ENCODE results near the gene NAXD. TPM values are rescaled to one million over a fixed set of nuclear protein-coding genes. Genes with fewer than 3 reads are reported as not detected.

NAXD gene
- total RNA-seq, 1 experiment from 2014 or later: 32.1 TPM

DNA sequence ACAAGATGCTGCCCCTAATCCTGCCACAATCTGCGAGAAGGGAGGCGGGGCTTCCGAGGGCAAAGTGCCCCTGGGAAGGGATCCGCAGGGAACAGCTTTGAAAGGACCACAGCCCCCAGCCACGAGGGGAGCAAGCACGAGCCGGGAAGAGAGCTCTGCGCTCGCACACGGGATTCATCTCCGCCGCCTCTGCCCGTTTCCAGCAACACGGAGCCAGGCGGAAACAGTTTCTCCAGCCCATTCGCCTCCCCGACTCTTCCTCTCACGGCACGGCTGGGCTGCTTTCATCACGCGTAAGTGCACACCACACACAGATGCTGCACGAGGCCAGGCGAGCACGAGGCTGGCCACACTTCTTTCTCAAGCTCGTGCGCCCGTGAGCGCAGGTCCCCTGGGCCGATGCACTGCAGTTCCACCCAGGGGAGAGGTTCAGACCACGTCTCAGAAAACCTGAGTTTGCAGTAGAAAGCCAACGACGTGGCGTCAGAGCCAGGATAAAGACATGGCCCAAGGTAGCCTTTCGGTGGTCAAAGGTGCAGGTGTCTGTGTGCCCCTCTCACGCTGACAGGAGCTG lies 33.6 kb downstream of the NAXD start:
- peaks cover 0 to 8% of the 10 kb centered on the region in 2 experiments; a peak in 2 of 4 replicates for H3K36me3 ChIP-seq (ENCODE audit: control insufficient read depth in 1 of 2, insufficient read depth in 2 of 2, low read length in 2 of 2)
- CTCF ChIA-PET: no interaction called here
- no peaks in the 10 kb centered on the region for H3K27me3 ChIP-seq (ENCODE audit: insufficient read depth, low read length)
- no peak overlapping the region for H3K4me3 ChIP-seq (replicated peaks in 1 of 2; ENCODE audit: low read depth in 1 of 2, low read length in 2 of 2)
- no peak overlapping the region for H3K4me2 ChIP-seq (ENCODE audit: low read length)
- TF ChIP-seq, protein P1, sequence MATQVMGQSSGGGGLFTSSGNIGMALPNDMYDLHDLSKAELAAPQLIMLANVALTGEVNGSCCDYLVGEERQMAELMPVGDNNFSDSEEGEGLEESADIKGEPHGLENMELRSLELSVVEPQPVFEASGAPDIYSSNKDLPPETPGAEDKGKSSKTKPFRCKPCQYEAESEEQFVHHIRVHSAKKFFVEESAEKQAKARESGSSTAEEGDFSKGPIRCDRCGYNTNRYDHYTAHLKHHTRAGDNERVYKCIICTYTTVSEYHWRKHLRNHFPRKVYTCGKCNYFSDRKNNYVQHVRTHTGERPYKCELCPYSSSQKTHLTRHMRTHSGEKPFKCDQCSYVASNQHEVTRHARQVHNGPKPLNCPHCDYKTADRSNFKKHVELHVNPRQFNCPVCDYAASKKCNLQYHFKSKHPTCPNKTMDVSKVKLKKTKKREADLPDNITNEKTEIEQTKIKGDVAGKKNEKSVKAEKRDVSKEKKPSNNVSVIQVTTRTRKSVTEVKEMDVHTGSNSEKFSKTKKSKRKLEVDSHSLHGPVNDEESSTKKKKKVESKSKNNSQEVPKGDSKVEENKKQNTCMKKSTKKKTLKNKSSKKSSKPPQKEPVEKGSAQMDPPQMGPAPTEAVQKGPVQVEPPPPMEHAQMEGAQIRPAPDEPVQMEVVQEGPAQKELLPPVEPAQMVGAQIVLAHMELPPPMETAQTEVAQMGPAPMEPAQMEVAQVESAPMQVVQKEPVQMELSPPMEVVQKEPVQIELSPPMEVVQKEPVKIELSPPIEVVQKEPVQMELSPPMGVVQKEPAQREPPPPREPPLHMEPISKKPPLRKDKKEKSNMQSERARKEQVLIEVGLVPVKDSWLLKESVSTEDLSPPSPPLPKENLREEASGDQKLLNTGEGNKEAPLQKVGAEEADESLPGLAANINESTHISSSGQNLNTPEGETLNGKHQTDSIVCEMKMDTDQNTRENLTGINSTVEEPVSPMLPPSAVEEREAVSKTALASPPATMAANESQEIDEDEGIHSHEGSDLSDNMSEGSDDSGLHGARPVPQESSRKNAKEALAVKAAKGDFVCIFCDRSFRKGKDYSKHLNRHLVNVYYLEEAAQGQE (IDR thresholded peaks at IDR 0.05; ENCODE audit: low read depth): no peak
- TF ChIP-seq SP1 (IDR thresholded peaks at IDR 0.05; ENCODE audit: low read depth): no peak
- no peak for TF ChIP-seq EGR1 (IDR thresholded peaks at IDR 0.05; ENCODE audit: low read depth)
- no peak for TF ChIP-seq SIN3A (IDR thresholded peaks at IDR 0.05; ENCODE audit: low read depth)
- no peak for TF ChIP-seq SRF (IDR thresholded peaks at IDR 0.05; ENCODE audit: low read depth)
- TF ChIP-seq ZNF274 (IDR thresholded peaks at IDR 0.05; ENCODE audit: low read depth, low read length): no peak
- TF ChIP-seq, protein P2, sequence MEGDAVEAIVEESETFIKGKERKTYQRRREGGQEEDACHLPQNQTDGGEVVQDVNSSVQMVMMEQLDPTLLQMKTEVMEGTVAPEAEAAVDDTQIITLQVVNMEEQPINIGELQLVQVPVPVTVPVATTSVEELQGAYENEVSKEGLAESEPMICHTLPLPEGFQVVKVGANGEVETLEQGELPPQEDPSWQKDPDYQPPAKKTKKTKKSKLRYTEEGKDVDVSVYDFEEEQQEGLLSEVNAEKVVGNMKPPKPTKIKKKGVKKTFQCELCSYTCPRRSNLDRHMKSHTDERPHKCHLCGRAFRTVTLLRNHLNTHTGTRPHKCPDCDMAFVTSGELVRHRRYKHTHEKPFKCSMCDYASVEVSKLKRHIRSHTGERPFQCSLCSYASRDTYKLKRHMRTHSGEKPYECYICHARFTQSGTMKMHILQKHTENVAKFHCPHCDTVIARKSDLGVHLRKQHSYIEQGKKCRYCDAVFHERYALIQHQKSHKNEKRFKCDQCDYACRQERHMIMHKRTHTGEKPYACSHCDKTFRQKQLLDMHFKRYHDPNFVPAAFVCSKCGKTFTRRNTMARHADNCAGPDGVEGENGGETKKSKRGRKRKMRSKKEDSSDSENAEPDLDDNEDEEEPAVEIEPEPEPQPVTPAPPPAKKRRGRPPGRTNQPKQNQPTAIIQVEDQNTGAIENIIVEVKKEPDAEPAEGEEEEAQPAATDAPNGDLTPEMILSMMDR (IDR thresholded peaks at IDR 0.05 in 2 of 3, conservative IDR thresholded peaks at IDR 0.05 in 1 of 3; ENCODE audit: borderline replicate concordance in 1 of 3, insufficient read depth in 1 of 3, low read depth in 2 of 3, low read length in 2 of 3): no peak
- no peak for TF ChIP-seq EZH2phosphoT487 (IDR thresholded peaks at IDR 0.05; ENCODE audit: borderline replicate concordance)
- TF ChIP-seq RAD21 (IDR thresholded peaks at IDR 0.05; ENCODE audit: low read depth): no peak
- no peak for TF ChIP-seq CEBPB (IDR thresholded peaks at IDR 0.05; ENCODE audit: low read depth)
- TF ChIP-seq ELF1 (IDR thresholded peaks at IDR 0.05; ENCODE audit: borderline replicate concordance, low read depth): no peak
- TF ChIP-seq, protein P3, sequence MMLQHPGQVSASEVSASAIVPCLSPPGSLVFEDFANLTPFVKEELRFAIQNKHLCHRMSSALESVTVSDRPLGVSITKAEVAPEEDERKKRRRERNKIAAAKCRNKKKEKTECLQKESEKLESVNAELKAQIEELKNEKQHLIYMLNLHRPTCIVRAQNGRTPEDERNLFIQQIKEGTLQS (IDR thresholded peaks at IDR 0.05): no peak
- TF ChIP-seq CBX3 (IDR thresholded peaks at IDR 0.05; ENCODE audit: low read depth): no peak
- TF ChIP-seq, protein P4, sequence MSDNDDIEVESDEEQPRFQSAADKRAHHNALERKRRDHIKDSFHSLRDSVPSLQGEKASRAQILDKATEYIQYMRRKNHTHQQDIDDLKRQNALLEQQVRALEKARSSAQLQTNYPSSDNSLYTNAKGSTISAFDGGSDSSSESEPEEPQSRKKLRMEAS (IDR thresholded peaks at IDR 0.05): no peak
- TF ChIP-seq EZH2 (IDR thresholded peaks at IDR 0.05): no peak
- TF ChIP-seq JUND (IDR thresholded peaks at IDR 0.05): no peak
- no peak for TF ChIP-seq YY1 (IDR thresholded peaks at IDR 0.05; ENCODE audit: extremely low read depth, insufficient replicate concordance, low read depth, low read length)
- no peaks in the 10 kb centered on the region for H3K9me3 ChIP-seq (ENCODE audit: control insufficient read depth in 1 of 2, insufficient read depth in 1 of 2, low read depth in 1 of 2, low read length in 2 of 2)
- no peak for ATAC-seq
- POLR2A ChIA-PET: no interaction called here
- RAD21 ChIA-PET (ENCODE audit: low non-redundant PET in 1 of 2, low total read pairs in 2 of 2, uncharacterized antibody in 2 of 2, unreplicated experiment in 2 of 2): no interaction called here
- no peak for DNase-seq (ENCODE audit: low read depth, low spot score)
- H4K20me1 ChIP-seq (ENCODE audit: insufficient read depth): no peaks in the 10 kb centered on the region
- BruUV-seq (replicated peaks): no TSS peak
- intact Hi-C loops (cut with micrococcal nuclease): no loop called here
- no peak overlapping the region for H3K9ac ChIP-seq (ENCODE audit: low read length)
- H3K4me1 ChIP-seq (ENCODE audit: control insufficient read depth in 1 of 2, insufficient read depth in 2 of 2, low read length in 2 of 2): no peaks in the 10 kb centered on the region
- no peak overlapping the region for H2AFZ ChIP-seq (ENCODE audit: low read depth, low read length, poor library complexity, severe bottlenecking)
- H3K9me2 ChIP-seq (ENCODE audit: insufficient read depth): no peaks in the 10 kb centered on the region
- no peak overlapping the region for H3K27ac ChIP-seq (ENCODE audit: low read depth, low read length)
- no peaks in the 10 kb centered on the region for H3K79me2 ChIP-seq (ENCODE audit: insufficient read depth, low read length)

All from HCT116 (cell line).